ENCODE results near the gene NLN. TPM values are rescaled to one million over a fixed set of nuclear protein-coding genes. Genes with fewer than 3 reads are reported as not detected.
"Not testable (repeated sequence)": the region's sequence is repeated elsewhere in the genome, so short reads cannot be mapped to it uniquely, and the experiment has no call there.

NLN gene
- polyA plus RNA-seq, 4 donors: 34.8 to 48.8 (median 43.3) TPM

DNA sequence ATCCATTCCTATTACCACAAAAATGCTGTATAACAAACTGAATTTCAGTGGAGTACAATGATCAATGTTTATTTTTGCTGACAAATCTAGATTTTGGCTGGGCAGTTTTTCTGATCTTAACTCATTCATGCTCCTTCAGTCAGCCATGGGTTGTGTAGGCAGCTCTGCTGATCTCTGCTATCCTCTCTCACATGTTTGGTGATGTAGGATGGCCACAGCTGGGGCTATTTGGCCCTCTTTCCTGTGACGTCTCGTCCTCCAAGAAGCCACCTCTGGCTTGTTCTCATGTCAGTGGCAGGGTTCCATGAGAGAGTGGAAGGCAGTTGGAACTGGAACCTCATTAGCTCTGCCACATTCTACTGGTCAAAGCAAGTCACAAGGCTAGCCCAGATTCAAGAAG, 8.9 kb downstream of the NLN start:
- DNase-seq (ENCODE audit: low read depth in 4 of 4, low spot score in 3 of 4): no peak

DNA sequence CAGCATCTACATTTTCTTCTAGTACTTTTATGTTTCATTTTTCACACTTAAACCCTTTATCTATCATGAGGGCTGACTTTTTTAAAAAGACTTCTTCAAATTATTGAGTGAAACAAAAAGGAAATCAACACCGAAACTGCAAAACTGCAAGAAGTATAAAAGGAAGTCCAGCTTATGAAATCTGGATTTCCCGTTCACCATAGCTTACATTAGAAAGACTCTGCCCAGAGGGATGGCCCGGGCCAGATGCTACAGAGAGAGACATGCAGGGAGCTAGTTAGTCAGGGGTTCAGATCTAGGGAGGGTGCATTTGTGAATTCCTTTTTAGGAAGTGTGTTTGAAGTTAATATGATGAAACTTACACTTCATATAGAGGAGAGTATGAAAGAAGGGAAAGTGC, 10.0 kb downstream of the NLN start:
- not testable (repeated sequence) for DNase-seq (ENCODE audit: low read depth in 4 of 4, low spot score in 3 of 4)

DNA sequence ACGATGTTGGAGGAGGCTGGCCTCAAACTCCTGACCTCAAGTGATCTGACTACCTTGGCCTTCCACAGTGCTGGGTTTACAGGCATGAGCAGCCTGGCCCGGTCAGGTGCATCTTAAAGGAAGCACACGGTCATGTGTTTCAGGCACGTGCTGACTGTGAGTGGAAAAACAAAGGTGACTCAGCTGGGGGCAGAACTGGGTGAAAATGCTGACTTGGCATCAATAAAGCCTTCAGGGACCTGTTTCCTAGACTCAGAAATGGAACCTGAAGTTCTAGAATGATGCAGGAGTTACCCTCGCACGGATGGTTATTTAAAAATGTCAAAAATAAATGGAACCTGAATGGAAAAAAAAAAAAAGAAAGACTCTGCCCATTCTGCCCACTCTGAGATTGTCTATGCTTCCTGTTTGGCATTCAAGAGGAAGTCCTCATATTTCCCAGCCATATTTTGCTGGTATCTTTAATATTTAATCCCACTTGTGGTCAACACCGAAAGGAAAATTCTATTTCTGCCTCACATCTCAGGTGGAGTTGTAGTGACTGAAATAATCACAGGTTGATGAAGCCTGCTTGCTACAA, 12.3 kb downstream of the NLN start:
- DNase-seq (ENCODE audit: low read depth in 4 of 4, low spot score in 3 of 4): not testable (repeated sequence)

DNA sequence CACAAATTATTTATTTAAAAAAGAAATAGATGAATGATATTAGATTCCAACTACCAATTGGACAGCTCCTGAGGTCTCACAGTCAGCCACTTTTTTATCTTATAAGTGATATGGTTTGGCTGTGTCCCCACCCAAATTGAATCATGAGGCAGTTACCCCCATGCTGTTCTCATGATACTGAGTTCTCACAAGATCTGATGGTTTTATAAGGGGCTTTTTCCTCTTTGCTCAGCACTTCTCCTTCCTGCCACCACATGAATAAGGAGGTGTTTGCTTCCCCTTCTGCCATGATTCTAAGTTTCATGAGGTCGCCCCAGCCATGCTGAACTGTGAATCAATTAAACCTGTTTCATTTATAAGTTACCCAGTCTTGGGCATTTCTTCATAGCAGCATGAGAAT, 12.9 kb downstream of the NLN start:
- no peak for DNase-seq (ENCODE audit: low read depth in 4 of 4, low spot score in 3 of 4)

DNA sequence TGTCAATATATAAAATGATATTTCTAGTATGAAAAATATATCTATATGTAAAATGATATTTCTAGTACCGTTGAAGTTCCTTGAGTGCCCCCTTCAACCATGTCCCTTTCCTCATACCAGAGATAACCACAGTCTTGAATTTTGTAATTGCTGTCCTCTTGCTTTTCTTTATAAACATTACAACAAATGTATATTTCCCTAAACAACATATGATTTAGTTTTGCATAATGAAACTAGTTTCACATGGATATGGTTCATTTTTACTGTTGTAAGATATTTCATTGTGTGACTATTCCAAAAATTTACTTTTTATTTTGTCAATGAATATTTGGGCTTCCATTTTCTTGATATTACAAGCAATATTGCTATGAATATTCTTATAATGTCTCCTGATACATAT, 14.0 kb downstream of the NLN start:
- DNase-seq (ENCODE audit: low read depth in 4 of 4, low spot score in 3 of 4): no peak

DNA sequence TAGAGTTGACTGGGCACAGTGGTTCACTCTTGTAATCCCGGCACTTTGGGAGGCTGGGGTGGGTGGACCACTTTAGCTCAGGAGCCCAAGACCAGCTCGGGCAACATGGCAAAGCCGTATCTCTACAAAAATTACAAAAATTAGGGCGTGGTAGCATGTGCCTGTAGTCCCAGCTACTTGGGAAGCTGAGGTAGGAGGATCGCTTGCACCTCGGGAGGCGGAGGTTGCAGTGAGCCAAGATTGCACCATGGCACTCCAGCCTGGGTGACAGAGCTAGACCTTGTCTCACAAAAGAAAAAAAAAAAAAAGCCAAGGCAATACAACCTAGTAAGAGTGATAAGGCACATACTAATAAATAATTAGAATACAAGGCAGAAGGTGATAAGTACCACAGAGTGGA, 15.8 kb downstream of the NLN start:
- no peak for DNase-seq (ENCODE audit: low read depth in 4 of 4, low spot score in 3 of 4)

DNA sequence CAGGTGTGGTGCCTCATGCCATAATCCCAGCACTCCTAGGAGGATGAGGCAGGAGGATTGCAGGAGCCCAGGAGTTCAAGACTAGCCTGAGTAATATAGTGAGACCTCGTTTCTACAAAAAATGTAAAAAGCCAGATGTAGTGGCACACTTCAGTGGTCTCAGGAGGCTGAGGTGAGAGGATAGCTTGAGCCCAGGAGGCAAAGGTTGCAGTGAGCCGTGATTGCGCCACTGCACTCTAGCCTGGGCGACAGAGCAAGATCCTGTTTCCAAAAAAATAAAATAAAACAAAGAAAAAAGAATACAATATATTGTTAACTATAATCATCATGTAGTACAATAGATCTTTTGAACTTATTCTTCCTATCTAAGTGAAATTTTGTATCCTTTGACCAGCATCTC, 16.3 kb downstream of the NLN start:
- no peak for DNase-seq (ENCODE audit: low read depth in 4 of 4, low spot score in 3 of 4)

DNA sequence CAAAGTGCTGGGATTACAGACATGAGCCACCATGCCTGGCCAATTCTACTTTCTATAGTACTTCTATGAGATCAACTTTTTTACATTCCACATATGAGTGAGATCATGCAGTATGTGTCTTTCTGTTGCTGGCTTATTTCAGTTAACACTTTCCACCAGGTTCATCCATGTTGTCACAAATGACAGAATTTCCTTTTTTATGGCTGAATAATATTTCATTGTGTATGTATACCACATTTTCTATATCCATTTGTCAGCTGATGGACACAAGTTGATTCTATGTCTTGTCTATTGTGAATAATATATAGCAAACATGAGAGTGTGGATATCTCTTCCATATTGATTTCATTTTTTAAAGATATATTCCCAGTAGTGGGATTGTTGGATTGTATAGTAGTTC, 17.2 kb downstream of the NLN start:
- DNase-seq (ENCODE audit: low read depth in 4 of 4, low spot score in 3 of 4): no peak

DNA sequence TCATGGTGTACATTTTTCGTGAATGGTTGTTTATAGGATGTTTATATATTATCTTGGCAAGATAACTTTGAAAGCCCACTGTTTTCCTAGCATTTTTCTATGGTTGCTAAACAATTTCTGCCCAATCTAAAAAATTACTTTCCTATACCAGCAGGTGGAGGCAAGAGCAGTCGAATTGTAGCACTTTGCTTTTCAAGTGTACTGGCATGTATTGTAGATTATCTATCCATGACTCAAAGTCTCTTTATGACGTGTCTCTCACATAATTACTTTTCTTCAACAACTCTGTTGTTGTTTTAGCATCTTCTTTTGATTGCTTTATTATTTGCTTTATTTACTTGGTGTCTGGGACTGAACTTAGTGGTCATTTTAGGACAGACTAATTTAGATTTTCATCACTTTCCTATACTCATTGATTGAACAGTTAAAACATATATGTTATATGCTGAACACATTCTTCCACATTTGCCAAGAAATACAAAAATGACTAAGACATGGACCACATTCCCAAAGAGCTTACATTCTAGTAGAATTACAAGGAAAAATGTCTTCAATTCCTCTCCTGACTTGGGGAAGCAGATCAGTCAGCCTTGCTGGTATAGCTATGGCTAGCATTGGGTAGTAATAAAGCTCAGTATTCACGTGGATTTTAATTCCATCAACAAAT, 20.7 kb downstream of the NLN start:
- DNase-seq (ENCODE audit: low read depth in 4 of 4, low spot score in 3 of 4): peak in 2 of 4 donors; percentile 7 to 9

DNA sequence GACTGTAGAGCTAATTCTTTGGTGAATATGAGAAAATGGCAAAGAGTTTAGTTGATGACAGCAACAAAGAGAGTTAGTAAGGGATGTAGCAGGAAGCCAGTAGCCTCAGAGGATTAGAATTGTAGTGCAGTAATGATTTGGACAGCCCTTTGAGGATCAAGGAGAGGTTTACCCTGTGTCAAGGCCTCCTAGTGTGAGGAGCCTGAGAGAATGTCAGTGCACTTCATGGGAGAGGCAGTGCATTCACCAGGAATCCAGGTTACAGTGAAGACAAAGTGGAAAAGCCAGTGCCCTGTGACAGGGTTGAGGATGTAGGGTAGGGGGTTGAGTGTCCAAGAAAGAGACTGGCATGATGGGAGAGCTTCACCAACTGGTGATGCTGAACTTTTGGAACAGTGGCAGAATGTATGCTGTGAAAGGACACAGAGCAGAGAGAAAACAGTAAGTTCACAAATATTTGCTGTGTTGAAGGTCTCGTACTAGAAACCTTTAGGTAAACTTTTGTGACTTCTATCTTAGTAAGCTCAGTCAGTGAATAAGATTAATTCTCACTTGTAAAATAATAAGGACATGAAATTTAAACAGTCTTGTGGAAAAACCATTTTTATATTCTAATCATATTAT, 27.3 kb downstream of the NLN start:
- no peak for DNase-seq (ENCODE audit: low read depth in 4 of 4, low spot score in 3 of 4)

DNA sequence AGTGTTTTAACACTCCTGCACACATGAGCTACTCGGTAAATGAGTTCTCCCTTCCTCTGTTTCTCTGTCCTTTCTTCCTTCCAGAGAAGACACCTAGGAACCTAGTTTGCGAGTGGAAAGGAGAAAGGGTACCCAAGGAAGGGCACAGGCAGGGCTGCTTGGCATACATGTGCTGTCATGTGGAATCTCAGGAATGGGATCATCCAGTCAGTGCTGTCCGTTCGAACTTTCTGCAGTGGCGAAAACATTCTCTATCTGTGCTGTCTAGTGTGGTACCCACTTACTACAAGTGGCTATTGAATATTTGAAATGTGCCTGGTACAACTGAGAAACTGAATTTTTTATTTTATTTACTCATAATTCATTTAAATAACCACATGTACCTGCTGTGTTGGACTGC, 28.0 kb downstream of the NLN start:
- DNase-seq (ENCODE audit: low read depth in 4 of 4, low spot score in 3 of 4): no peak

DNA sequence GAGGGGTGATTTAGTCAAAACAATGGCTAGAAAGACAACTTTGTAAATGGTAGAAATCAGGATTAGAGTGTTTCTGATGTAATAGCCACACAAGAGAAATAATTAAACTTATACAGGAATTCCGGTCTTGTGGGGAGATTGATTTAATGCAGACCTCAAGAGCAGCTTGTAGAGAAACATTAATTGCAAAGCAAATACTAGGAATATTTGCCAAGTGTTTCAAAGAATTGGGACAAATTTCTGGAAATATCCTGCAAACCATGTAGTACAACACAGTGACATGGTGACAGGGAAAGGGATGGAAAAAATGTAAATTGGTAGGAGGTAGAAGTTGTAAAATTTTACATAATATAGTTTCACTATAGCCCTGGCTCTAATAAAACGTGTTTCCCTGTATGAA, 28.9 kb downstream of the NLN start:
- no peak for DNase-seq (ENCODE audit: low read depth in 4 of 4, low spot score in 3 of 4)

DNA sequence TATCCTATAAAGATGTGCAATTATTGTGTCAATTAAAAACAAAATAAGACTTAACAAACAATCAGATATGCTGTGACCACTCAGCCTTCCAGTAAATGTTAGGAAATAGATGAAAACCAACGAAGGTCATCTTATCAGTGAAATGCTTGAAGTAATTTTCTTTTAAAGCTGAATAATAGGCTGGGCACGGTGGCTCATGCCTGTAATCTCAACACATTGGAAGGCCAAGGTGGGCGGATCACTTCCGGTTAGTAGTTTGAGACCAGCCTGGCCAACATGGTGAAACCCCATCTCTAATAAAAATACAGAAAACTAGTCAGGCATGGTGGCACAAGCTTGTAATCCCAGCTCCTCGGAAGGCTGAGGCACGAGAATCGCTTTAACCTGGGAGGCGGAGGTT, 31.2 kb downstream of the NLN start:
- DNase-seq (ENCODE audit: low read depth in 4 of 4, low spot score in 3 of 4): no peak

DNA sequence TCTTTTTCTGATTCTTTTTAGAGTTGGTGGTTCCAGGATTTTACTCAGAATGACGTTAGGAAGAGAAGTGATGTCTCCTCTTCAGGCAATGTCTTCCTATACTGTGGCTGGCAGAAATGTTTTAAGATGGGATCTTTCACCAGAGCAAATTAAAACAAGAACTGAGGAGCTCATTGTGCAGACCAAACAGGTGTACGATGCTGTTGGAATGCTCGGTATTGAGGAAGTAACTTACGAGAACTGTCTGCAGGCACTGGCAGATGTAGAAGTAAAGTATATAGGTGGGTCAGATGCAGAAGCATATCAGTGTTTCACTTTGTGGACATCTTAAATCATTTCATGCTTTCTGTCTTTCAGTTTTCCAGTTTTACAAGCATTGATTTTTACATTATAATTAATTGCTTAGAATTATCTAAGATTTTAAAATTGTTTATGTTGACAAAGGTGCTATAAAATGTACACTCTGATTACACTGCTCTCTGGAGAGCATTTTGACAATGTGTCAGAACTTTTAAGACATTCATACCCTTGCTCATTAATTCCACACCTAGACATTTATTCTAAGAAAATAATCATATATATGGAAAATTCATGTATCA, 36.6 kb downstream of the NLN start:
- no peak for DNase-seq (ENCODE audit: low read depth in 4 of 4, low spot score in 3 of 4)

DNA sequence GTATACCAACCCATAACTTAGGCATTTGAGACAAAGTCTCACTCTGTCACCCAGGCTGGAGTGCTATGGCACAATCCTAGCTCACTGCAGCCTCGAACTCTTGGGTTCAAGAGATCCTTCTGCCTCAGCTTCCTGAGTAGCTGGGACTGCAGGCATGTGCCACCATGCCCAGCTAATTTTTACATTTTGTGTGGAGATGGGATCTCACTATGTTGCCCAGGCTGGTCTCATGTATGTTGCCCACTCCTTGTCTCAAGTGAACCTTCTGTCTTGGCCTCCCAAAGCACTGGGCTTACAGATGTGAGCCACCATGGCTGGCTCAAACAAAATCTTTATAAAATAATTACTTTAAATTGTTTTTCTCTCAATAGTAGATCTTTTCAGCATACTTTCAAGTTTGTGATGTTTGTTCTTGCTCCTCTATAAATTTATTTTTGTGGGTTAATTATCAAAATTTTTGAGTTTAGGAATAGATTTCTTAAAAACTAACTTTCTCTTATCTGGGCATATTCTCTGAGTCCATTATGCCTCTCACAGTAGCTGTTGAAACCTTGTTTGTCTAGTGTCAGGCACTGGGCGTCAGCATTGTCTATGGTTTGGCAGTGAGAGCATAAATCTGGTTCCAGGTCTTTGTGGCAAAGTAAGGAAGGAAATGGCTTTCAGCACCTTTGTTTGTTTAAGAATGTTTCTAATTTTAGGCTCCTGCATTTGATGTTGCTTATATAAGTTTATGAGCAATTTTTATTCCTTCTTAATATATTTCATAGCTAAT, 38.7 kb downstream of the NLN start:
- DNase-seq (ENCODE audit: low read depth in 4 of 4, low spot score in 3 of 4): no peak

DNA sequence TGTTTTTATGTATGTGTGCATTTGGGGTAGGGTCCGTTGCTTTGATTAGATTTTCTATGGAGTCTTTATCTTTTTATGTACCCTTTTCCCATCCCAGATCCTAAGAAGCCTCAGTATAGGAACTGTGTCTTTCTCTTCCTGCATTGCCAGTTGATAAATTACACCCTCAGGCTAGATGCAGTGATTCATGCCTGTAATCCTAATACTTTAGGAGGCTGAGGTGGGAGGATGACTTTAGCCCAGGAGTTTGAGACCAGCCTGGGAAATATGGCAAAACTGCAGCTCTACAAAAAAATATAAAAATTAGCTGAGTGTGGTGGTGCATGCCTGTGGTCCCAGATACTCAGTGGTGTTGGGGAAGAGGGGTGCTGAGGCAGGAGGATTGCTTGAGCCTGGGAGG, 40.2 kb downstream of the NLN start:
- no peak for DNase-seq (ENCODE audit: low read depth in 4 of 4, low spot score in 3 of 4)

DNA sequence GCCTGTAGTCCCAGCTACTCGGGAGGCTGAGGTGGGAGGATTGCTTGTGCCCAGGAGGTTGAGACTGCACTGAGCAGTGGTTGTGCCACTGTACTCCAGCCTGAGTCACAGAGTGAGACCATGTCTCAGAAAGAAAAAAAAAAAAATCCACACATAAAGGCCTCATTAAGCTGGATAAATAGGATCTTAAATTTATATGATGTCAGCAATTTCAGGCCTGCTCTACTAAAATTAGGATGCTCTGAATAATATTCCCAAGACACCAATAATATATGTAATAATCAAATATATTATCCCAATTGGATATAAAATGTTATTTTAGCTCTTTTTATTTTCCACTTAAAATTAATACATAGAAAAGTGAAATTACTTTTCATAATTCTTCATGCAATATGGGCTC, 43.6 kb downstream of the NLN start:
- no peak for DNase-seq (ENCODE audit: low read depth in 4 of 4, low spot score in 3 of 4)

DNA sequence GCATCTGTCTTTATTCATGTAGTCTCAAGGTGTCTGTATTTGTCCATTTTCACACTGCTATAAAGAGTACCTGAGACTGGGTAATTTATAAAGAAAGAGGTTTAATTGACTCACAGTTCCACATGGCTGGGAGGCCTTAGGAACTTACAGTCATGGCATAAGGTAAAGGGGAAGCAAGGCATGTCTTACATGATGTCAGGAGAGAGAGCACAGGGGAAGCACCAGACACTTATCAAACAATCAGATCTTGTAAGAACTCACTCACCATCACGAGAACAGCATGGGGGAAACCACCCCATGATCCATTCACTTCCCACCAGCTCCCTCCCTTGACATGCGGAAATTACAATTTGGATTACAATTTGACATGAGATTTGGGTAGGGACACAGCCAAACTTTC, 44.2 kb downstream of the NLN start:
- DNase-seq (ENCODE audit: low read depth in 4 of 4, low spot score in 3 of 4): no peak

DNA sequence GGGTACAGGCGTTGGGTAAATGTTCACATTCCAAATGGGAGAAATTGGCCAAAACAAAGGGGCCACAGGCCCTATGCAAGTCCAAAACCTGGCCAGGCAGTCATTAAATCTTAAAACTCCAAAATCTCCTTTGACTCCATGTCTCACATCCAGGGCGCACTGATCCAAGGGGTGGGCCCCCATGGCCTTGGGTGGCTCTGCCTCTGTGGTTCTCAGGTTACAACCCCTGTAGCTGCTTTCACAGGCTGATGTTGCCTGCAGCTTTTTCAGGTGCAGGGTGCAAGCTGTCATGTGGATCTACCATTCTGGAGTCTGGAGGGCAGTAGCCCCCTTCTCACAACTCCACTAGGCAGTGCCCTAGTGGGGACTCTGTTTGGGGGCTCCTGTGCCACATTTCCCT, 44.8 kb downstream of the NLN start:
- DNase-seq (ENCODE audit: low read depth in 4 of 4, low spot score in 3 of 4): no peak

DNA sequence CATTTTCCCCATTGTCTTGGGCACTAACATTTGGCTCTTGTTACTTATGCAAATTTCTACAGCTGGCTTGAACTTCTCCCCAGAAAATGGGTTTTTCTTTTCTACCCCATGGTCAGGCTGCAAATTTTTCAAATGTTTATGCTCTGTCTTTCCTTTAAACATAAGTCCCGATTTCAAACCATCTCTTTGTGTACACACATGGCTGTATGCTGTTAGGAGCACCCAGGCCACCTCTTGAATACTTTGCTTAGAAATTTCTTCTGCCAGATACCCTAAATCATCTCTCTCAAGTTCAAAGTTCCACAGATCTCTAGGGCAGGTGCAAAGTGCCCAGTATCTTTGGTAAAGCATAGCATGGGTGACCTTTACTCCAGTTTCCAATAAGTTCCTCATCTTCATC, 45.6 kb downstream of the NLN start:
- DNase-seq (ENCODE audit: low read depth in 4 of 4, low spot score in 3 of 4): no peak

DNA sequence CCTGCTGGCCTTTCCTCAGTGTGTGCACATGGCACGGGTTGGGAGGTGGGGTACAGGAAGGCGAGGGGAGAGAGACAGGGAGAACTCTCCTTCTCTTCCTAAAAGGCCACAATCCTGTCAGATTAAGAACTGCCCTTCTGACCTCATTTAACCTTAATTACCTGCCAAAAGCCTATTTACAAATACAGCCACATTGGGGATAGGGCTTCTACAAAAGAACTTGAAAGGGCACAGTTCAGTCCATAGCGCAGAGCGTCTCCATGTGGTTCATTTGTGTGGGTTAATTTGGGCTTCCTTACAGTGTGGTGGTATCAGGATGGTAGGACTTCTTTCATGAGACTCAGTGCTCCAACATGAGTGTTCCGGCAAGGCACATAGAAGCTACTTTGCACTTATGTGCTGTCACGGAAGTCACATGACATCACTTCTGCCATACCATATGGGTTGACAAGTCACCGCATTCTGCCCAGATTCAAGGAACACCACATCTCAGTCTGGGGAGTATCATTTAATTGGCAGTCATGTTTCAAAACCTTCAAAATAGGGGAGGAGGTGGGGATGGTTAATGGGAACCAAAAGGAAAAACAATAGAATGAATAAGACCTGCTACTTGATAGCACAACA, 46.8 kb downstream of the NLN start:
- DNase-seq (ENCODE audit: low read depth in 4 of 4, low spot score in 3 of 4): no peak

All from right renal pelvis (tissue), 4 donors.